Urinary bladder (tissue), 4 donors: Measurements from ENCODE around the gene LYRM1. TPM values are rescaled to one million over a fixed set of nuclear protein-coding genes. Genes with fewer than 3 reads are reported as not detected.

Experiments
- DNase-seq: peaks from one replicate; pipeline ENCODE4 v3.0.0-alpha.2; 2015; ENCODE audit errors: extremely low spot score
- H3K27ac ChIP-seq: one replicate; pipeline ENCODE4 v1.5.1; 2013; ENCODE audit warnings: low read depth, mild to moderate bottlenecking, moderate library complexity
- H3K36me3 ChIP-seq: one replicate; pipeline ENCODE4 v1.6.1; 2013; ENCODE audit warnings: mild to moderate bottlenecking, moderate library complexity; ENCODE audit not compliant: insufficient read depth
- H3K4me1 ChIP-seq: one replicate; pipeline ENCODE4 v1.6.1; 2013; ENCODE audit warnings: mild to moderate bottlenecking, moderate library complexity; ENCODE audit not compliant: insufficient read depth
- H3K4me3 ChIP-seq: one replicate; pipeline ENCODE4 v1.5.1; 2013; ENCODE audit warnings: low read depth, low read length
- WGBS: extraction: QIAGEN DNeasy Blood & Tissue Kit; methylation state at CpG from one replicate; pipeline ENCODE4 v1.1.7; 2013; 5-methylcytosine and 5-hydroxymethylcytosine counted together
- polyA plus RNA-seq: library from polyadenylated mRNA; stranded (reverse); fragments of 200-250 nt; gene quantifications from one replicate; pipeline ENCODE4 v1.2.3, GENCODE V29; 2013
- total RNA-seq: library from RNA; depleted of rRNA; stranded (reverse); fragments of >200 nt; gene quantifications from one replicate; pipeline ENCODE4 v1.2.3, GENCODE V29; 2014
- donor health status: healthy with polysubstance abuse.
- donor health status: healthy.

LYRM1 gene
- total and polyA plus RNA-seq, 2 donors: 54.6 to 59.8 TPM

GRCh38 chr16:20865420-20866131 lies 35.0 kb upstream of the LYRM1 start:
- WGBS: 50% methylated on average over 6 of the region's 6 CpGs
- no peaks in the 10 kb centered on the region for H3K36me3 ChIP-seq
- peak; percentile 29 for DNase-seq
- peak overlapping the region; percentile 68 for H3K27ac ChIP-seq
- peaks cover 5% of the 10 kb centered on the region for H3K4me1 ChIP-seq
- H3K4me3 ChIP-seq: no peak overlapping the region

DNA sequence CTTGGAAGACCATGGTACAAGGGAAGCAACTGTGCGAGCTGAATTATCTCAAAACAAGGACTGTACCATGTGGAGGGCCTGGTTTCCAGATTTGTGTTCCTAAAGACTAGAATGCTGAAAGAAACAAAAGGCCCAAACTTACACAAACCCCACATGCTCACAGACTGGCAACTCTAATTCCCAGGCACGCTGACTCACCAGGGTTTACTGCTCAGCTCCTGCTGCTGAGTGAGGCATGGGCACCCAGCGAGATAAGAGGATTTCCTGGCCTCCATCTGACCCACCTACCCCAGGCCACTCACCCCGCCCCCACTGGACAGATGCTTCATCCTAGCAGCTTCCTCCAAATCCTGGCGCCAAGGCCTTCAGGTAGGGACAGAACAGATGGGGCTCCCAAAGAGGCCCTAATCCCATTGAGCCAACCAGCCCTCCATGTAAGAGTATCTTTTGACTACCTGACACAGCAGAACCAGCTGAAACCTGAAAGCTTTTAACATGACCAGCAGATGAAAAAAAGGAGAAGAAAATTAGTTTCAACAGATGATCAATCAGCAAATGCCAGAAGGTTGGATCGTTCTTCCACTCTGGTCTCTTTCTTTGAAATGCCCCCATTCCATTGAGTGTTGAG lies 34.3 kb upstream of the LYRM1 start:
- Histone ChIP-seq H3K4me1 (peaks cover 5% of the 10 kb centered on the region), H3K36me3 (no peaks in the 10 kb centered on the region), H3K27ac (peak overlapping the region; percentile 55), H3K4me3 (no peak overlapping the region)
- 57% methylated on average over 6 of the region's 6 CpGs for WGBS
- DNase-seq: no peak

- 72% methylated on average over 3 of the region's 3 CpGs for WGBS
These were observed 33.8 kb upstream of the LYRM1 start for GRCh38 chr16:20866801-20867200.

DNA sequence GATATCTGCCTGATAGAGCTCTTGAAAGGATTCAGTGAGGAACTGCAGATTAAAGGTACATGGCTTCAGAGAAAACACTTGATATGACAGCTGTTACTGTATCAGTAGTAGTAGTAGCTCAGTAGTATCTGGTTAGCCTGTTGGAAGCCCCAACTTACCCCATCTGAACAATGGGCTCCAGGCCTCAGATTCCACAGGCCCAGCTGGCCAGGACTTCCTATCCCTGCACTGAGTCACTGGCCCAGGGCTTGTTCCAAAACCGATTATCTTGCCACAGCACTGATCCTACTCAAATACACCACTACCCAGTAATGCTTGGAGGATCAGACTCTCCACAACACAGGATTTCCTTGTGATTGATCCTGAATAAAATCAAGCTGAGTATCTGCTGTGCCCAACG lies 33.0 kb upstream of the LYRM1 start:
- H3K27ac ChIP-seq: no peak overlapping the region
- WGBS: 69% methylated on average over 2 of the region's 2 CpGs

More at GRCh38 chr16:20866801-20867200, 33.8 kb upstream of the LYRM1 start:
- Histone ChIP-seq H3K27ac (peak overlapping the region; percentile 13), H3K36me3 (no peaks in the 10 kb centered on the region), H3K4me3 (no peak overlapping the region), H3K4me1 (peaks cover 5% of the 10 kb centered on the region)
- DNase-seq: no peak

GRCh38 chr16:20868890-20869289 lies 31.7 kb upstream of the LYRM1 start:
- no peak overlapping the region for H3K27ac ChIP-seq
- no peak for DNase-seq
- no peaks in the 10 kb centered on the region for H3K36me3 ChIP-seq
- WGBS: 10% methylated on average over 3 of the region's 3 CpGs
- no peak overlapping the region for H3K4me3 ChIP-seq
- H3K4me1 ChIP-seq: peaks cover 5% of the 10 kb centered on the region

More for the DNA sequence above, 33.0 kb upstream of the LYRM1 start:
- Histone ChIP-seq H3K4me3 (no peak overlapping the region), H3K36me3 (no peaks in the 10 kb centered on the region), H3K4me1 (peaks cover 5% of the 10 kb centered on the region)
- DNase-seq: no peak

DNA sequence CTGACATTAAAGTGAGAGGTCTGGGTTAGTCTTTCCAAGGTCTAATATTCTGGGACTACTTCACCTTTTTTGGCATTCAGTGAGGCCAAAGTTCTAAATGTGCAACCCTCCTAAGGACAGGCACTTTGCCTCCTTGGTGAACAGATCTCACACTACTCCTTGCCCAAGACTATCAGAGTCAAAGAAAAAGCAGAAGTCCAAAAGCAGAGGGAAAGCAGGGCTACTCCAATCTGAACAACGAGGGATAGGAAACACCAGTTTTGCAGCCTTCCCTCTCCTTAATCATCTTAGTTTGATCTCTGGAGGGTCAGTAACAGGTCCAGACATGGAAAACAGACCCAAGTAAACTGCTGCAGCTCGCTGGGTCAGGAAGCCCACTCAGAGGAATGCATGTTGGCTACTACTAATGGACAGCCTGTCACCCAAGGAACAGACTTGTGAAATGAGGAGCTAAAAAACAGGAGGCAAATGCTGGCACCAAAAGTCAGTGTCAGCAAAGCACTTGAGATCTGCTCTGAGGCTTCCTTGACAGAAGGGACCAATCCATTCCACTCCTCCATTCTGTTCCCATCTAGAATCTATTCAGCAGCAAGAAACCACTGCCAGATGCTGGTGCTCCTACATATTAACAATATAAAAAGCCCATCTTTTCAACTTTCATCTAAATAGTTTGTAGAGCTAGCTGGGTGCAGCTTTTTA lies 30.3 kb upstream of the LYRM1 start:
- no peak for DNase-seq
- H3K4me1 ChIP-seq: peaks cover 9% of the 10 kb centered on the region
- H3K4me3 ChIP-seq: no peak overlapping the region
- no peak overlapping the region for H3K27ac ChIP-seq
- WGBS: 72% methylated on average over 2 of the region's 2 CpGs
- no peaks in the 10 kb centered on the region for H3K36me3 ChIP-seq

- WGBS: 70% methylated on average over 2 of the region's 2 CpGs
- Histone ChIP-seq H3K4me1 (peaks cover 7% of the 10 kb centered on the region), H3K36me3 (no peaks in the 10 kb centered on the region), H3K4me3 (no peak overlapping the region), H3K27ac (no peak overlapping the region)
- no peak for DNase-seq
These were observed 29.3 kb upstream of the LYRM1 start for GRCh38 chr16:20871258-20871657.

DNA sequence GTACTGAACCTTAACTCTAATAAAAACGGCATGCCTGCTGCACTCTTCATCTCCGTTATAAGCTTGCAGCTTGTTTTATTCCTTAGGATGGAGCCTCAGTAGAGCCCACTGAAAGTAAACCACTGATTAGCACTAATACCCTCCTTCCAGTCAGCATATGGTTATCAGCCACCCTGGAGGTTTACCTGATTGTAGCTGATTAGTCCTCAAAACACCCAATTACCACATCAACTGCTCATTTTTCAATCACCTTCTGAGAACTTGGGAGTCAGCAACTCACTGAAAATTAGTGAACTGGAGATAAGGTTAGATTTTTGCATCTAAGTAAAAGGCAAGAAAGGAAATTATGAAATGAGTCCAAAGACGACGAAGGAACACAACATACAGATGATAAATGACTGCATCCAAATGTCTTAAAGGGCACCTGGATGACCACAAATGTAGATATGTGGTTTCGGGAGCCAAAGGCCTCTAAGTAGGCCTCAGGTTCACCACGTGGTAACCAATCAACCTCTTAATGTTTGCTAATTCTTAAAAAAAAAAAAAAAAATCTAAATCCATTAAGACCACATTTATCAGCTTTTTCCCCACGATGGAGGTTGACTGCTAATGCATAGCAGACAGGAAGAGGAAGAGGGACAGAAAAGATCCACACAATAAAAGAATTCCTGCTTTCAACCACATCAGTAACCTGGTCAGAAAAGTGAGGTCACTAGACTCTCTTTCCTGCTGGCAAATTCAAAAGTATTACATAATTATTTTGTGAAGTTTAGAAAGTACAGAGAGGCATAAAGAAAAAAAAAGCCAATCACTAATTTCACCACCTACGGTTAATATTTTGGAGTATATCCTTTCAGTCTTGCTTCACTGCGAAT lies 28.4 kb upstream of the LYRM1 start:
- Histone ChIP-seq H3K36me3 (no peaks in the 10 kb centered on the region), H3K4me3 (no peak overlapping the region), H3K4me1 (peaks cover 5% of the 10 kb centered on the region), H3K27ac (no peak overlapping the region)
- WGBS: 62% methylated on average over 9 of the region's 9 CpGs
- DNase-seq: no peak

GRCh38 chr16:20873331-20873730 lies 27.2 kb upstream of the LYRM1 start:
- no peak overlapping the region for H3K27ac ChIP-seq
- WGBS: 93% methylated on average over 3 of the region's 3 CpGs
- H3K36me3 ChIP-seq: no peaks in the 10 kb centered on the region
- DNase-seq: no peak
- H3K4me1 ChIP-seq: peaks cover 5% of the 10 kb centered on the region
- H3K4me3 ChIP-seq: no peak overlapping the region

- Histone ChIP-seq H3K27ac (no peak overlapping the region), H3K36me3 (no peaks in the 10 kb centered on the region), H3K4me1 (peaks cover 7% of the 10 kb centered on the region), H3K4me3 (no peak overlapping the region)
- 81% methylated on average over 4 of the region's 4 CpGs for WGBS
- no peak for DNase-seq
These were observed 26.4 kb upstream of the LYRM1 start for GRCh38 chr16:20874088-20874581.

GRCh38 chr16:20875355-20875650 lies 25.3 kb upstream of the LYRM1 start:
- Histone ChIP-seq H3K4me1 (peaks cover 7% of the 10 kb centered on the region), H3K27ac (no peak overlapping the region), H3K4me3 (no peak overlapping the region), H3K36me3 (no peaks in the 10 kb centered on the region)
- WGBS: 79% methylated on average over 1 of the region's 1 CpG
- no peak for DNase-seq

DNA sequence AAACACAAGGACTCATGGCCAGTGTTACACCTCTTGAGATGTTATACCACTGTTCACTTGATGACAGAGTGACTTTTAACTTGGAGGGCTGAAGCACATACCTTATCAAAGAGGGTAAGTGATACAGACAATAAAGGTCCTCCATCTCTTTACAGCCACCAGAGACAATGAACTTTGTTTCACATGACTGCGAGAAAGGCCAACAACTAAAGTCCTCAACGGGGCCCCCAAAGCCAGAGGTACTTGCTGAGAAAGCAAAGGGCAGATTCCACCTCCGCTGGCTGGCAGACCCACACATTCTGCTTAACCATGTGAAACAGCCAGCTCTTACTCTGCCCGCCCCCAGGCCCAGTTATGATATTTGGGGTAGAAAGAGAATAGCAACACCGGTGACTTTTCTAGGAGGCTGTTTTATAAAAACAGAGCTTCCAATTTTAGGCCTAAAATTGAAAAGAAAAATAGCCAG lies 21.9 kb upstream of the LYRM1 start:
- Histone ChIP-seq H3K27ac (peak overlapping the region; percentile 48), H3K4me1 (peaks cover 8% of the 10 kb centered on the region), H3K4me3 (no peak overlapping the region), H3K36me3 (no peaks in the 10 kb centered on the region)
- DNase-seq: no peak
- 69% methylated on average over 5 of the region's 5 CpGs for WGBS
